ENCODE data around the gene FAM89A. TPM values are rescaled to one million over a fixed set of nuclear protein-coding genes. Genes with fewer than 3 reads are reported as not detected.
"Not testable (repeated sequence)": the region's sequence is repeated elsewhere in the genome, so short reads cannot be mapped to it uniquely, and the experiment has no call there.

The FAM89A gene
- total RNA-seq, 1 donor from 2014 or later: 14.6 TPM

- no peak for DNase-seq
Observed at GRCh38 chr1:231029841-231030240, 10.2 kb downstream of the FAM89A start.

GRCh38 chr1:231029247-231029646, 10.8 kb downstream of the FAM89A start:
- not testable (repeated sequence) for DNase-seq

GRCh38 chr1:231028682-231029081, 11.4 kb downstream of the FAM89A start:
- DNase-seq: no peak

GRCh38 chr1:231027971-231028370, 12.1 kb downstream of the FAM89A start:
- DNase-seq: no peak

- no peak for DNase-seq
Observed at GRCh38 chr1:231027136-231027925, 12.7 kb downstream of the FAM89A start.

GRCh38 chr1:231026576-231026975, 13.5 kb downstream of the FAM89A start:
- no peak for DNase-seq

- DNase-seq: no peak
Observed at GRCh38 chr1:231023150-231023549, 16.9 kb downstream of the FAM89A start.

- not testable (repeated sequence) for DNase-seq
Observed at GRCh38 chr1:231022543-231022942, 17.5 kb downstream of the FAM89A start.

- no peak for DNase-seq
Observed at GRCh38 chr1:231021540-231022031, 18.5 kb downstream of the FAM89A start.

GRCh38 chr1:231020816-231021215, 19.2 kb downstream of the FAM89A start:
- no peak for DNase-seq

GRCh38 chr1:231020139-231020601, 19.9 kb downstream of the FAM89A start:
- no peak for DNase-seq

- no peak for DNase-seq
Observed at GRCh38 chr1:231019711-231020110, 20.3 kb downstream of the FAM89A start.

- no peak for DNase-seq
Observed at GRCh38 chr1:231016966-231017365, 23.1 kb downstream of the FAM89A start.

GRCh38 chr1:231016234-231016633, 23.8 kb downstream of the FAM89A start:
- DNase-seq: no peak

- DNase-seq: no peak
Observed at GRCh38 chr1:231013391-231014015, 26.6 kb downstream of the FAM89A start.

- DNase-seq: no peak
Observed at GRCh38 chr1:231011963-231012362, 28.1 kb downstream of the FAM89A start.

GRCh38 chr1:231011360-231011759, 28.7 kb downstream of the FAM89A start:
- DNase-seq: no peak

- not testable (repeated sequence) for DNase-seq
Observed at GRCh38 chr1:231007535-231007934, 32.5 kb downstream of the FAM89A start.

GRCh38 chr1:231001892-231002291, 38.2 kb downstream of the FAM89A start:
- no peak for DNase-seq

GRCh38 chr1:231000639-231001038, 39.4 kb downstream of the FAM89A start:
- DNase-seq: no peak

GRCh38 chr1:231000201-231000600, 39.9 kb downstream of the FAM89A start:
- no peak for DNase-seq

GRCh38 chr1:230994860-230995259, 45.2 kb downstream of the FAM89A start:
- no peak for DNase-seq

GRCh38 chr1:230992100-230992774, 47.8 kb downstream of the FAM89A start:
- DNase-seq: no peak
